IPS-NIHi11 (cell line): Measurements from ENCODE around the gene DLG4.

Experiments used
- DNase-seq: peaks from one replicate; pipeline ENCODE4 v3.0.0; 2012; ENCODE audit warnings: mixed read lengths, low spot score

DLG4 gene

GRCh38 chr17:7229504-7229903 lies 9.9 kb upstream of the DLG4 start:
- no peak for DNase-seq

GRCh38 chr17:7228920-7229319 lies 9.3 kb upstream of the DLG4 start:
- peak; percentile 1 for DNase-seq

GRCh38 chr17:7226721-7227710 lies 7.4 kb upstream of the DLG4 start:
- DNase-seq: no peak

- DNase-seq: no peak
These were observed 6.2 kb upstream of the DLG4 start for GRCh38 chr17:7225711-7226331.

- DNase-seq: no peak
These were observed 5.0 kb upstream of the DLG4 start for GRCh38 chr17:7224661-7225111.

GRCh38 chr17:7224110-7224509 lies 4.5 kb upstream of the DLG4 start:
- no peak for DNase-seq

- DNase-seq: no peak
These were observed 3.7 kb upstream of the DLG4 start for GRCh38 chr17:7223375-7223774.

- no peak for DNase-seq
These were observed 3.3 kb upstream of the DLG4 start for GRCh38 chr17:7222972-7223292.

- DNase-seq: no peak
These were observed 2.7 kb upstream of the DLG4 start for GRCh38 chr17:7222093-7222971.

- no peak for DNase-seq
These were observed 1.8 kb upstream of the DLG4 start for GRCh38 chr17:7221278-7222092.

- peak; percentile 60 for DNase-seq
These were observed 1.1 kb upstream of the DLG4 start for GRCh38 chr17:7220593-7221277.

GRCh38 chr17:7219229-7219811 lies 316 bp downstream of the DLG4 start:
- DNase-seq: no peak

GRCh38 chr17:7218758-7219157 lies 878 bp downstream of the DLG4 start:
- no peak for DNase-seq

GRCh38 chr17:7218166-7218565 lies 1.5 kb downstream of the DLG4 start:
- no peak for DNase-seq

- DNase-seq: peak; percentile 47
These were observed 2.3 kb downstream of the DLG4 start for GRCh38 chr17:7217113-7217987.

- no peak for DNase-seq
These were observed 3.2 kb downstream of the DLG4 start for GRCh38 chr17:7216242-7217112.

GRCh38 chr17:7215652-7216180 lies 3.9 kb downstream of the DLG4 start:
- DNase-seq: no peak

GRCh38 chr17:7215136-7215638 lies 4.4 kb downstream of the DLG4 start:
- DNase-seq: no peak
